Measurements from ENCODE around the gene CLASP2.

The CLASP2 gene

DNA sequence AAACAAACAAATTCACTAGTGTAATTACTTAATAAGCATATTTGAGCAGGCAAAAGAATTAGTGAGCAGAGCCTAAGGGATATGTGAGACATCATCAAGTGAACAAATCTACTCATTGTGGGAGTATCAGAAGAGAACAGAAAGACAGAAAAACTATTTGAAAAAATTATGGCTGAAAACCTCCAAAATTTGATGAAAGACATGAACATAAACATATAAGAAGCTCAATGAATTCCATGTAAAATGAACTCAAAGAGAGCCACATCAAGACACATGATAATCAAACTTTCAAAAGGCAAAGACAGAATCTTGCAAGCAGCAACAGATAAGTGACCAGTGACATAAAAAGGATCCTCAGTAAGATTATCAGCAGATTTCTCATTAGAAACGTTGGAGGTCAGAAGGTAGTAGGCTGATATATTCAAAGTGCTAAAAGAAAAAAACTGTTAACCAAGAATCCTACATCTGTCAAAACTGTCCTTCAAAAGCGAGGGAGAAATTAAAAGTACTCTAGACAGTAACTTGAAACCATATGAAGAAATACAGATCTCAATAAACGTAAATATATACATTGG is 194.9 kb downstream of the CLASP2 start:
- no peak overlapping the region for H3K4me3 ChIP-seq (ENCODE audit: low read depth, low read length)
- no peak for TF ChIP-seq CTCF (IDR thresholded peaks at IDR 0.05; ENCODE audit: control insufficient read depth, extremely low read depth, insufficient read depth)
- DNase-seq (ENCODE audit: low read depth), result no peak

DNA sequence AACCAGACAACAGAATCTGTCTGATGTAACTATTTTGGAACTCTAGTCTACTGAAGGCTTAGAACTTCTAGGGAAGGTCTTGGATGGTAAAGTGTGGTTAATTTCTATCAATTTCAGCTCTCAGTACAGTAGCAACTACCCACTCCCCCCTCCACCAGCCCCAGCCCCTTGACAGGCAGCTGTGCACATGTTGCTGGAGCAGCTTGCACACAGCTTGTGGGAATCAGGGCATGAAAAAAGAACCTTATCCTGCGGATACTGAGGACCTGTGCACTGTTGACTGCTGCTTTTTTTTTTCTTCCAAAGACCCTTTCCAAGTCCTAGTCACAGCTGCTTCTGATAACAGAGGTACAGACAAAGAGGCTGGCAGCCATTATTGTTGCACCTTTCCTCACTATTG is 196.3 kb downstream of the CLASP2 start:
- no peak for TF ChIP-seq CTCF (IDR thresholded peaks at IDR 0.05; ENCODE audit: control insufficient read depth, extremely low read depth, insufficient read depth)
- DNase-seq (ENCODE audit: low read depth), result no peak
- no peak overlapping the region for H3K4me3 ChIP-seq (ENCODE audit: low read depth, low read length)

GRCh38 chr3:33513262-33513863 is 204.7 kb downstream of the CLASP2 start:
- DNase-seq (ENCODE audit: low read depth), result no peak
- no peak for TF ChIP-seq CTCF (IDR thresholded peaks at IDR 0.05; ENCODE audit: control insufficient read depth, extremely low read depth, insufficient read depth)
- no peak overlapping the region for H3K4me3 ChIP-seq (ENCODE audit: low read depth, low read length)

GRCh38 chr3:33505027-33505426 is 213.0 kb downstream of the CLASP2 start:
- no peak for DNase-seq (ENCODE audit: low read depth)
- TF ChIP-seq CTCF (IDR thresholded peaks at IDR 0.05; ENCODE audit: control insufficient read depth, extremely low read depth, insufficient read depth), result no peak
- H3K4me3 ChIP-seq (ENCODE audit: low read depth, low read length), result no peak overlapping the region

GRCh38 chr3:33496449-33496848 is 221.6 kb downstream of the CLASP2 start:
- DNase-seq (ENCODE audit: low read depth), result no peak
- TF ChIP-seq CTCF (IDR thresholded peaks at IDR 0.05; ENCODE audit: control insufficient read depth, extremely low read depth, insufficient read depth), result no peak
- no peak overlapping the region for H3K4me3 ChIP-seq (ENCODE audit: low read depth, low read length)

DNA sequence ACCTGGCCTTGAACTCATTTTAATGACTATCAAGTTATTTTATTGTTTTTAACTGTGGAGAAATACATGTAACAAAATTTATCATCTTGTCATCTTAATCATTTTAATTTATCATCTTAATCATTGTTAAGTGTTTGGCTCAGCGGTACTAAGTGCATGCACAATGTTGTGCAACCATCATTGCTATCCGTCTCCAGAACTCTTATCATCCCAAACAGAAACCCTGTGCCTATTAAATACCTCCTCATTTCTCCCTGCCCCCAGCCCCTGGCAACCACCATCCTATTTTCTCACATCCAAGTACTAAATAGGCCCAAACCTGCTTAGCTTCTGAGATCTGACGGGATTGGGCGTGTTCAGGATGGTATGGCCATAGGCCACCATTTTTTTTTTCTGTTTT is 226.3 kb downstream of the CLASP2 start:
- DNase-seq (ENCODE audit: low read depth), result no peak
- TF ChIP-seq CTCF (IDR thresholded peaks at IDR 0.05; ENCODE audit: control insufficient read depth, extremely low read depth, insufficient read depth), result no peak
- H3K4me3 ChIP-seq (ENCODE audit: low read depth, low read length), result no peak overlapping the region

Data from LNCaP clone FGC (cell line).